Measurements from ENCODE around the gene ALK. TPM values are rescaled to one million over a fixed set of nuclear protein-coding genes. Genes with fewer than 3 reads are reported as not detected.

The ALK gene
- not detected for total RNA-seq

GRCh38 chr2:29921560-29921915 is at the start of gene ALK:
ALK (minus strand) TSS chr2:29921586; CDS start chr2:29920659, 927 bp downstream.
- peaks cover 46% of the 10 kb centered on the region for H3K27me3 Mint-ChIP-seq
- POLR2A ChIA-PET = no interaction called here
- peak within 1 kb of the TSS; percentile 30 for H3K4me3 Mint-ChIP-seq

GRCh38 chr2:29966266-29966665 is 44.9 kb upstream of the ALK start:
- POLR2A ChIA-PET = no interaction called here
- no peaks in the 10 kb centered on the region for H3K36me3 Mint-ChIP-seq
- no peaks in the 10 kb centered on the region for H3K9me3 Mint-ChIP-seq
- no peak overlapping the region for H3K27ac Mint-ChIP-seq
- DNase-seq (no peak), ATAC-seq (ENCODE audit: low read depth) (no peak)
- peaks cover 6% of the 10 kb centered on the region for H3K27me3 Mint-ChIP-seq
- H3K4me3 Mint-ChIP-seq = no peak overlapping the region
- H3K4me1 Mint-ChIP-seq = no peaks in the 10 kb centered on the region

More at GRCh38 chr2:29921560-29921915, at the start of gene ALK:
- Mint-ChIP-seq H3K36me3 (no peaks in the 10 kb centered on the region), H3K4me1 (peaks cover 1% of the 10 kb centered on the region), H3K9me3 (no peaks in the 10 kb centered on the region), H3K27ac (no peak within 1 kb of the TSS)
- ATAC-seq (ENCODE audit: low read depth) (peak; percentile 72), DNase-seq (peak; percentile 53)

GRCh38 chr2:29963972-29964570 is 42.7 kb upstream of the ALK start:
- H3K9me3 Mint-ChIP-seq = no peaks in the 10 kb centered on the region
- no peak for ATAC-seq (ENCODE audit: low read depth)
- no peaks in the 10 kb centered on the region for H3K36me3 Mint-ChIP-seq
- H3K27me3 Mint-ChIP-seq = peaks cover 13% of the 10 kb centered on the region
- POLR2A ChIA-PET = no interaction called here
- no peak overlapping the region for H3K4me3 Mint-ChIP-seq
- H3K4me1 Mint-ChIP-seq = no peaks in the 10 kb centered on the region
- H3K27ac Mint-ChIP-seq = no peak overlapping the region
- no peak for DNase-seq

GRCh38 chr2:29962922-29963321 is 41.5 kb upstream of the ALK start:
- H3K9me3 Mint-ChIP-seq = no peaks in the 10 kb centered on the region
- H3K36me3 Mint-ChIP-seq = no peaks in the 10 kb centered on the region
- ATAC-seq (ENCODE audit: low read depth) (no peak), DNase-seq (no peak)
- no peaks in the 10 kb centered on the region for H3K4me1 Mint-ChIP-seq
- POLR2A ChIA-PET = no interaction called here
- H3K27ac Mint-ChIP-seq = no peak overlapping the region
- H3K4me3 Mint-ChIP-seq = no peak overlapping the region
- peaks cover 18% of the 10 kb centered on the region for H3K27me3 Mint-ChIP-seq

GRCh38 chr2:29954316-29954715 is 32.9 kb upstream of the ALK start:
- no peaks in the 10 kb centered on the region for H3K9me3 Mint-ChIP-seq
- no peak for ATAC-seq (ENCODE audit: low read depth)
- no peaks in the 10 kb centered on the region for H3K4me1 Mint-ChIP-seq
- peaks cover 19% of the 10 kb centered on the region for H3K27me3 Mint-ChIP-seq
- no peak overlapping the region for H3K4me3 Mint-ChIP-seq
- POLR2A ChIA-PET = no interaction called here
- DNase-seq = no peak
- H3K36me3 Mint-ChIP-seq = no peaks in the 10 kb centered on the region
- H3K27ac Mint-ChIP-seq = no peak overlapping the region

GRCh38 chr2:29952973-29953372 is 31.6 kb upstream of the ALK start:
- no peak for DNase-seq
- peaks cover 14% of the 10 kb centered on the region for H3K27me3 Mint-ChIP-seq
- POLR2A ChIA-PET = no interaction called here
- H3K4me3 Mint-ChIP-seq = no peak overlapping the region
- no peak overlapping the region for H3K27ac Mint-ChIP-seq
- H3K36me3 Mint-ChIP-seq = no peaks in the 10 kb centered on the region
- no peak for ATAC-seq (ENCODE audit: low read depth)
- H3K9me3 Mint-ChIP-seq = no peaks in the 10 kb centered on the region
- no peaks in the 10 kb centered on the region for H3K4me1 Mint-ChIP-seq

- H3K9me3 Mint-ChIP-seq = no peaks in the 10 kb centered on the region
- H3K4me3 Mint-ChIP-seq = no peak overlapping the region
- ATAC-seq (ENCODE audit: low read depth) (no peak), DNase-seq (no peak)
- POLR2A ChIA-PET = no interaction called here
- H3K4me1 Mint-ChIP-seq = no peaks in the 10 kb centered on the region
- no peaks in the 10 kb centered on the region for H3K36me3 Mint-ChIP-seq
- H3K27me3 Mint-ChIP-seq = peaks cover 13% of the 10 kb centered on the region
- H3K27ac Mint-ChIP-seq = no peak overlapping the region
Observed at GRCh38 chr2:29951576-29951975, 30.2 kb upstream of the ALK start.

GRCh38 chr2:29950481-29950880 is 29.1 kb upstream of the ALK start:
- POLR2A ChIA-PET = no interaction called here
- no peak for ATAC-seq (ENCODE audit: low read depth)

GRCh38 chr2:29949042-29949441 is 27.7 kb upstream of the ALK start:
- peaks cover 1% of the 10 kb centered on the region for H3K9me3 Mint-ChIP-seq
- POLR2A ChIA-PET = no interaction called here
- H3K36me3 Mint-ChIP-seq = no peaks in the 10 kb centered on the region
- H3K4me1 Mint-ChIP-seq = no peaks in the 10 kb centered on the region
- no peak overlapping the region for H3K27ac Mint-ChIP-seq
- DNase-seq (no peak), ATAC-seq (ENCODE audit: low read depth) (no peak)
- peaks cover 8% of the 10 kb centered on the region for H3K27me3 Mint-ChIP-seq
- no peak overlapping the region for H3K4me3 Mint-ChIP-seq

More at GRCh38 chr2:29950481-29950880, 29.1 kb upstream of the ALK start:
- Mint-ChIP-seq H3K4me1 (no peaks in the 10 kb centered on the region), H3K27ac (no peak overlapping the region), H3K27me3 (peaks cover 10% of the 10 kb centered on the region), H3K4me3 (no peak overlapping the region), H3K36me3 (no peaks in the 10 kb centered on the region), H3K9me3 (no peaks in the 10 kb centered on the region)
- DNase-seq = no peak

GRCh38 chr2:29946505-29946904 is 25.1 kb upstream of the ALK start:
- POLR2A ChIA-PET = no interaction called here
- H3K9me3 Mint-ChIP-seq = peaks cover 5% of the 10 kb centered on the region
- no peak overlapping the region for H3K4me3 Mint-ChIP-seq
- H3K27me3 Mint-ChIP-seq = peaks cover 6% of the 10 kb centered on the region
- H3K27ac Mint-ChIP-seq = no peak overlapping the region
- ATAC-seq (ENCODE audit: low read depth) (no peak), DNase-seq (no peak)
- H3K4me1 Mint-ChIP-seq = no peaks in the 10 kb centered on the region
- no peaks in the 10 kb centered on the region for H3K36me3 Mint-ChIP-seq

GRCh38 chr2:29942711-29943110 is 21.3 kb upstream of the ALK start:
- DNase-seq (no peak), ATAC-seq (ENCODE audit: low read depth) (no peak)
- H3K36me3 Mint-ChIP-seq = no peaks in the 10 kb centered on the region
- POLR2A ChIA-PET = no interaction called here
- H3K4me3 Mint-ChIP-seq = no peak overlapping the region
- H3K4me1 Mint-ChIP-seq = no peaks in the 10 kb centered on the region
- peaks cover 5% of the 10 kb centered on the region for H3K9me3 Mint-ChIP-seq
- H3K27ac Mint-ChIP-seq = no peak overlapping the region
- no peaks in the 10 kb centered on the region for H3K27me3 Mint-ChIP-seq

- Mint-ChIP-seq H3K4me3 (no peak overlapping the region), H3K9me3 (peaks cover 5% of the 10 kb centered on the region), H3K27ac (no peak overlapping the region), H3K36me3 (no peaks in the 10 kb centered on the region), H3K4me1 (no peaks in the 10 kb centered on the region), H3K27me3 (peaks cover 1% of the 10 kb centered on the region)
- no peak for DNase-seq
- POLR2A ChIA-PET = no interaction called here
- ATAC-seq (ENCODE audit: low read depth) = no peak
Observed at GRCh38 chr2:29940706-29941105, 19.3 kb upstream of the ALK start.

GRCh38 chr2:29936020-29936419 is 14.6 kb upstream of the ALK start:
- Mint-ChIP-seq H3K4me1 (no peaks in the 10 kb centered on the region), H3K27ac (no peak overlapping the region), H3K4me3 (no peak overlapping the region), H3K9me3 (no peaks in the 10 kb centered on the region), H3K27me3 (peaks cover 13% of the 10 kb centered on the region), H3K36me3 (no peaks in the 10 kb centered on the region)
- POLR2A ChIA-PET = no interaction called here
- no peak for ATAC-seq (ENCODE audit: low read depth)
- DNase-seq = no peak

GRCh38 chr2:29931818-29932217 is 10.4 kb upstream of the ALK start:
- Mint-ChIP-seq H3K36me3 (no peaks in the 10 kb centered on the region), H3K9me3 (no peaks in the 10 kb centered on the region), H3K4me1 (no peaks in the 10 kb centered on the region), H3K4me3 (no peak overlapping the region), H3K27me3 (peaks cover 13% of the 10 kb centered on the region), H3K27ac (no peak overlapping the region)
- POLR2A ChIA-PET = no interaction called here
- ATAC-seq (ENCODE audit: low read depth) (no peak), DNase-seq (no peak)
